LNCaP clone FGC (cell line): Measurements from ENCODE around the gene ING4.
"Not testable (repeated sequence)": the region's sequence is repeated elsewhere in the genome, so short reads cannot be mapped to it uniquely, and the experiment has no call there.

Source experiments
- DNase-seq: peaks from one replicate; pipeline ENCODE4 v3.0.0-alpha.2; 2011; ENCODE audit warnings: low read depth
- H3K4me3 ChIP-seq: 2 replicates; pipeline ENCODE4 v1.5.1; 2011; ENCODE audit warnings: mild to moderate bottlenecking, low read depth, low read length, control low read depth
- CTCF ChIP-seq: IDR thresholded peaks from 2 replicates; pipeline ENCODE4 v1.5.1; 2012; ENCODE audit warnings: mild to moderate bottlenecking; ENCODE audit not compliant: control insufficient read depth, insufficient read depth; ENCODE audit errors: extremely low read depth

ING4 gene

GRCh38 chr12:6662906-6663742 lies at the start of gene ING4:
Gene ING4, minus strand, starts transcription at chr12:6663119. Its CDS starts 18 bp downstream, at chr12:6663101.
- peak; percentile 98 for DNase-seq
- TF ChIP-seq CTCF: no peak
- peak within 1 kb of the TSS; percentile 90 for H3K4me3 ChIP-seq

- DNase-seq: no peak
- no peak overlapping the region for H3K4me3 ChIP-seq
Observed at GRCh38 chr12:6708960-6709394, 46.1 kb upstream of the ING4 start.

GRCh38 chr12:6708351-6708750 lies 45.4 kb upstream of the ING4 start:
- not testable (repeated sequence) for H3K4me3 ChIP-seq, DNase-seq

More at GRCh38 chr12:6708960-6709394, 46.1 kb upstream of the ING4 start:
- TF ChIP-seq CTCF: no peak

GRCh38 chr12:6703631-6704030 lies 40.7 kb upstream of the ING4 start:
- no peak for TF ChIP-seq CTCF
- no peak for DNase-seq
- H3K4me3 ChIP-seq: no peak overlapping the region

GRCh38 chr12:6701078-6701768 lies 38.3 kb upstream of the ING4 start:
- no peak for DNase-seq
- no peak overlapping the region for H3K4me3 ChIP-seq
- TF ChIP-seq CTCF: no peak

GRCh38 chr12:6700646-6701051 lies 37.7 kb upstream of the ING4 start, which contains the start of gene PIANP:
Gene PIANP, minus strand, starts transcription at chr12:6700815. Its CDS starts 2,754 bp downstream, at chr12:6698061.
- no peak for DNase-seq
- no peak for TF ChIP-seq CTCF
- H3K4me3 ChIP-seq: no peak within 1 kb of the TSS

- DNase-seq: no peak
- TF ChIP-seq CTCF: no peak
- H3K4me3 ChIP-seq: no peak overlapping the region
Observed at GRCh38 chr12:6699989-6700645, 37.2 kb upstream of the ING4 start.
